Sigmoid colon (tissue), 4 donors: Measurements from ENCODE around the gene SUMF1.

Source experiments
- CTCF ChIP-seq, 4 experiments: fragments of 450-650 bp in 3 of 4; fragments of 200-600 bp in 1 of 4; IDR thresholded peaks; one replicate each; pipeline ENCODE4 v1.5.1; 2016 to 2019; ENCODE audit warnings: antibody characterized with exemption in 4 of 4, mild to moderate bottlenecking in 3 of 4, moderate library complexity in 2 of 4
- EP300 ChIP-seq, 4 donors: sonication (generic); formaldehyde crosslinking; IDR thresholded peaks; one replicate each; pipeline ENCODE4 v1.6.1; 2017; ENCODE audit warnings: antibody characterized with exemption in 4 of 4
- POLR2A ChIP-seq, 2 donors: fragments of 450-650 bp; IDR thresholded peaks; one replicate each; pipeline ENCODE4 v1.6.1; 2016; ENCODE audit warnings: antibody characterized with exemption in 2 of 2, mild to moderate bottlenecking in 2 of 2, moderate library complexity in 2 of 2

GRCh38 chr3:4493014-4493940, 26.2 kb upstream of the SUMF1 start, which contains the start of gene ITPR1:
- TF ChIP-seq CTCF (IDR thresholded peaks at IDR 0.05), result no peak
- TF ChIP-seq POLR2A (IDR thresholded peaks at IDR 0.05), result peak; percentile 99
- TF ChIP-seq EP300 (IDR thresholded peaks at IDR 0.05), result peak in 1 of 4 donors; percentile 23
